Anterior cingulate cortex (tissue), 58 donors: ENCODE results near the gene LRRC7.
"Not testable (repeated sequence)": the region's sequence is repeated elsewhere in the genome, so short reads cannot be mapped to it uniquely, and the experiment has no call there.

Source experiments
- DNase-seq, 58 donors: peaks; one replicate each; lab custom pipeline; 2025; lab: John Stamatoyannopoulos, UW

The LRRC7 gene

DNA sequence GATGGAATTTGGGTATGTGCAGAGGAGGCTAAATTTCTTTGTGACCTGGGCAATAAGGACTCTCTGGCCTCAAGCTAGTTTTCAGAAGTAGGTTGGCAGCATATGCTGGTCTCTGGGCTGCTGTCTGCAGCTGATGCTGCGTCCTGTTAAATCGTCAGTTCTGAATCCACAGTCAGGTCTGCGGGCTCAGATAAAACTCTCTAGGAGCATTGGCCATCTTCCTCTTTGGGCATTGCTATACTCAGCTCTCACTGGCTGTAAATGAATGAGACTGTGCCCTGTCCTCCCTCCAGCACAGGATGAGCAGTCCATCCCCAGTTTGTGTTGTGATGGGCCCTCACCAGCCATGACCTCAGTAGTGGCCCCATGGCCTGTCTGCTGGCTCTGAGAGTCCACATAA, 365.0 kb downstream of the LRRC7 start:
- DNase-seq: peak in 1 of 58 donors; percentile 0

DNA sequence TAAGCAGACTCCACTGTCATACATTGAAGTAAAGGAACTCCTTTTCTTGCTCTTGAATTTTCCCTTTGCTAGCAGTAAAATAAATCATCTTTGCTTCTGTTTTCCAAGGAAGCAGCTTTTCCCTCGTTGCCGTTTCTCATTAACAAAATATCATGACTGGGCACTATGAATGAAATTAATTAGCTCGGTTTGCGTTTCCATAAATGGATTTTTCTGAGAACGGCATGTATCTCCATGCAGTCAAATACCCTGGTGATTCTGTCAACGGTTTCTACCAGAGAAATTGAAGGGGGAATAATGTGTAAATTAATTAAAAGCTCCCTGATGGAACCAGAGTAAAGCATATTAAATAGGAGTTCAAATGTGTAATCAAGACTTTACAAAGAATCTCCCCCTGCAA, 372.5 kb downstream of the LRRC7 start:
- no peak for DNase-seq

DNA sequence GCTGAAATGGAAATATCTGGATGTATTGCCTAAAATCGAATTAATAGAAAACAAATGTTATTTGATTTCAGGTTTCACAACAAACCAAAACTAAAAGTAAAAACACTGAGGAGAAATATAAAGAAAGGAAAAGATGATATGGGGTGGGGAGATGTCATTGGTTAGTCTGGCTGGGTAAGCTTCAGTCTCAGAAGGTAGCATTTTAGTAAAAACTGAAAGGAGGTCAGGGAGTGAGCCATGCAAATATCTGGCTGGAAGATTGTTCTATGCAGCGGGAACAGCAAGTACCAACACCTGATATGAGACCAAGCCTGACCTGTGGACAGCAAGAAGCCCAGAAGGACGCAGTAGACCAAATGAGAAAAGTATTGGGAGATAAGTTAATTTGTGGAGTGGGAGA, 373.1 kb downstream of the LRRC7 start:
- DNase-seq: no peak

DNA sequence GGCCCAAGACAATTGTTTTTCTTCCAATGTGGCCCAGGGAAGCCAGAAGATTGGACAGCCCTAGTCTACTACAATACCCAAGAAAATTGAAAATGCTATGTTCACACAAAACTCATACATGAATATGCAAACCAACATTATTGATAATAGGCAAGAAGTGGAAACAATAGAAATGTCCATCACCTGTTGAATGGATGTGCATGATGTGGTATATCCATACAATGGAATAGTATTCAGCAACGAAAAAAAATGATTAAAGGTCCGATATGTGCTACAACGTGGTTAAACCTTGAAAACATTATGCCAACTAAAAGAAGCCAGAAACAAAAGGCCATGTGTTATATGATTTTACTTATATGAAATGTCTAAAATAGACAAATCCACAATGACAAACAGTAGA, 375.3 kb downstream of the LRRC7 start:
- no peak for DNase-seq

DNA sequence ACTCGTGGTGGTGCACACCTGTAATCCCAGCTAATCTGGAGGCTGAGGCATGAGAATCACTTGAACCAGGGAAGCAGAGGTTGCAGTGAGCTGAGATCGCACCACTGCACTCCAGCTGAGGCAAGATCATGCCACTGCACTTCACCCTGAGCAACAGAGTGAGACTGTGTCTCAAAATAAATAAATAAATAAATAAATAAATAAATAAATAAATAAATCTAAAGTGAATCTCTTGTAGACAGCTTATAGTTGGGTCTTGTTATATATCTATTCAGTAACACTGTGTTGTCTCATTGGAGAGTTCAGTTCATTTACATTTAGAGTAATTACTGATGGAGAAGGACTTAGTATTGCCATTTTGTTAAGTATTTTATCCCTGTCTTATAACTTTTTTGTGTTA, 379.2 kb downstream of the LRRC7 start:
- DNase-seq: no peak

DNA sequence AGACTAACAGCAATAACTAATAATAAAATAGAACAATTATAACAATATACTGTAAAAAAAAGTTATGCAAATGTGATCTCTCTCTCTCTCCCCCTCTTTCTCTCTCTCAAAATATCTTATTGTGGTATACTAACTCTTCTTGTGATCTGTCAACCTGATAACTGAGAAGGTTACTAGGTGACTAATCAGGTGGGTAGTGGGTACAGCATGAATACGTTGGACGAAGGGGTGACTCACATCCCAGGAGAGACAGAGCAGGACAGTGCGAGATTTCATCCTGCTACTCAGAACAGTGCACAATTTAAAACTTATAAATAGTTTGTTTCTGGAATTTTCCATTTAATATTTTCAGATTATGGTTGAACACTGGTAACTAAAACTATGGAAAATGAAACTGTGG, 380.1 kb downstream of the LRRC7 start:
- DNase-seq: no peak

DNA sequence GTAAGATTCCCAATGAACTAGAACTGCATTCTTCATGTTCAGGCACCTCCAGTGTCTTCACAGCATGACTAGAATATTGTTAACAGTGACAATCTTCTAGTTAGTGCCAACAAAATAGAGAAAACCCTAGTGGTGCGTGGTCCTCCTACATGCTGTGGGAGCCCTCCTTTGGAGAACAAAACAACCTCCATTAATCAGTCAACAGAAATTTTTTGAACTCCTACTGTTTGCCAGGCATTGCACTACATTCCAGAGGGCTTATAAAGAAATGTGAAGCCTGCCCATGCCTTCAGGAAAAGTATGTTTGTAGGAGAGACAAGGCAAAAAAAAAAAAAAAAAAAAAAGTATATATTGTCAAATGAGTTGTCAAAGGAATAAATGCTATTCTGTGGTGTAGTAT, 385.0 kb downstream of the LRRC7 start:
- DNase-seq: no peak

DNA sequence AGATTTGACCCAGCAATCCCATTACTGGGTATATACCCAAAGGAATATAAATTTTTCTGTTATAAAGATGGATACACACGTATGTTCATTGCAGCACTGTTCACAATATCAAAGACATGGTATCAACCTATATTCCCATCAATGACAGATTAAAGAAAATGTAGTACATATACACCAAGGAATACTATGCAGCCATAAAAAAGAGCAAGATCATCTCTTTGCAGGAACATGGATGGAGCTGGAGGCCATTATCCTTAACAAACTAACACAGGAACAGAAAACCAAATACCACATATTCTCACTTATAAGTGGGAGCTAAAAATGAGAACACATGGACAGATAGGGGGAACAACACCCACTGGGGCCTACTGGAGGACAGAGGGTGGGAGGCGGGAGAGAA, 394.7 kb downstream of the LRRC7 start:
- not testable (repeated sequence) for DNase-seq

DNA sequence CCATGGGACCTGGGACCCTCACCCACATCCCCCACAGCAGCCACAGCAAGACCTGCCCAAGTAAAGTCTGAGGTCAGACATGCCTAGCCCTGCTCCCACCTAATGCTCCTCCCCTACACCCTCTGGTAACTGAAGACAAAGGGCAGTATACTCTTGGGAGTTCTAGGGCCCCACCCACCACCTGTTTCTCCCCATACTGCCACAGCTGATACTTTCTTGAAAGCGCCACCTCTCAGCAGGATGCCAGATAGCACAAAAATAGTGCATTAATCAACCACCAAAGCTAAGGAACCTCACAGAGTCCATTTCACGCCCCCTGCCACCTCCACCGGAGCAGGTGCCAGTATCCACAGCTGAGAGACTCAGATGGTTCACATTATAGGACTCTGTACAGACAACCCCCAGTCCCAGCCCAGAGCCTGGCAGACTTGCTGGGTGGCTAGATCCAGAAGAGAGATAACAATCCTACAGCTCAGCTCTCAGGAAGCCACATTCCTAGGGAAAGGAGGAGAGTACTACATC, 399.6 kb downstream of the LRRC7 start:
- no peak for DNase-seq

DNA sequence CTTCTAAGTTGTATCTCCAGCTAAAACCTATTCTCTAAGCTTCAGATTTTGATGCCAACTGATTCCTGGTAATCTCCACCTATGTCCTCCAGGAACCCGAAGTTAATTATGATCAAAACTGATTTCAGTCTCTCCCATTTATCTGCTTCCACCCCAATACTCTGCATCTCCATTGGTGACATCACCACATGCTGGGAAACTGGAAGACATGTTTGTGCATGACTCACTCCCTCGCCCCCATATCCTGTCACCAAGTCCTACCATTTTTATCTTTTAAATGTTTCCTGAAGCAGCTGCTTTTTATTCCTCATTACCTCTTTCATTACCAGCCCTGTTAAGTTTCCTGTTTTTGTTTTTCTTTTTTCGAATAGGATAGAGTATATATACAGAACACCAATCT, 409.2 kb downstream of the LRRC7 start:
- DNase-seq: peak in 7 of 58 donors; percentile 0 to 14 (median 8)

DNA sequence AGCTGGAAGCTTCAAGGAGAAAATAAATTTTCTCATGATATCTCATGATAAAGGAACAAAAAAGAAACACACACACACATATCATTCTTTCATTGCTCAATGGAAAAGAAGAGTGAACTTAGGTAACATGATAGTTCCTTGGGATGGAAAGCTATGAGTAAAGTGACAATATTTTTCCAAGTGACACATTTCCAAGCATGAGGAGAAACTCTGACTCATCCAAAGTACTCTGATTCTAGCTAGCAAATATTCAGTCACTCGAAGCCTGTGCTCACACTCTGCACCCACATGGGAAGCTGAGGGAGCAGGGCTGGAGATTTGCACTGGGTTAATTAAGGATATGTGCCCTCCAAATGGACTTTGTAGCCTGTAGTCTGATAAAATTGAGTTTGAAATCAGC, 415.3 kb downstream of the LRRC7 start:
- DNase-seq: peak in 7 of 58 donors; percentile 1 to 20 (median 7)

DNA sequence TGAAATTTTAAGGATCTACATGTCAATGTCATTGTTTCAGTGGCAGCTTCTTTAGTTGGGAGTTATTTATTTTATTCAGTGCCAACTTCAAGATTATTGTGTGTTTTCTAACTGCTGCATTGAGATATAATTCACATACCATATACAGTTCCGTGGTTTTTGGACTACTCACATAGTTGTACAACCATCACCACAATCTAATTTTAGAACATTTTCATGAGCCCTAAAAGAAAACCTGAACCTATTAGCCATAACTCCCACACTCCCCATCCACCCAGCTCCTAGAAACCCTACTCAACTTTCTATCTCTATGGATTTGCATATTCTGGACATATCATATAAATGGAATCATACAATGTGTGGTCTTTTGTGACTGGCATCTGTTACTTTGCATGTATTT, 417.7 kb downstream of the LRRC7 start:
- no peak for DNase-seq

DNA sequence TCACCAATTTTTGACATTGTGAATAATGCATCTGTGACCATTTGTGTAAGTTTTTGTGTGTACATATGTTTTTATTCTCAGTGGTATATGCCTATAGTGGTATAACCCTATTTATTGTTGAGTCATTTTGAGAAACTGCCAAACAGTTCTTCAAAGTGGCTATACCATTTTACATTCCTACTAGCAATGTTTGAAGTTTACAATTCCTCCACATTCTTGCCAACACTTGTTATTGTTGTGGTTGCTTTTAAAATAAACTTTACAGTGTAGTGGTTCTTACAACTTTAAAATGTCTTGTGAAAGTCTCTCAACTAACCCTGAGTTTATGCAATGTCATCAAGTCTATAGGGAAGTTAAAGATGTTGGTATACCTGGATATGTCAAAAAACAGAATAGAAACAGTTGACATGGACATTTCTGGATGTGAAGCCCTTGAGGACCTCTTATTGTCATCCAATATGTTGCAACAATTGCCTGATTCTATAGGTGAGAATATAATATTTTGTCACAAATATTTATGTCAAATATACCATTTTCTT, 418.2 kb downstream of the LRRC7 start:
- no peak for DNase-seq

DNA sequence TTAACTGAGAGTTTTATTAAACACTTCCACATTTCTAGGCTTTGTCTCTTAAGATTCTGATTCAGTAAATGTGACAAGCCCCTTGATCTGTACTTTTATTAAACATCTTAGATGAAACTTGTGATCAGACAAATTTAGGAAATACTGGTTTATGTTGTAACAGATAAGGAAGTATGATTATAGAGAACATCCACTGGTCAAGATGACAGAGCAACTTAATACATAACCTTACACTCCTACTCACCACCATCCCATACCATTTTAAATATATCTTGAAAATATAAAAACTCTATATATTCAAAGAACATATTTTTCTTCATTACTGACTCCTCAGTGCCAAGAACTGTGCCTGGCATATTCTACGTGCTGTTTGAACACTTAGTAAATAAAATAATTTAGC, 420.2 kb downstream of the LRRC7 start:
- DNase-seq: no peak

DNA sequence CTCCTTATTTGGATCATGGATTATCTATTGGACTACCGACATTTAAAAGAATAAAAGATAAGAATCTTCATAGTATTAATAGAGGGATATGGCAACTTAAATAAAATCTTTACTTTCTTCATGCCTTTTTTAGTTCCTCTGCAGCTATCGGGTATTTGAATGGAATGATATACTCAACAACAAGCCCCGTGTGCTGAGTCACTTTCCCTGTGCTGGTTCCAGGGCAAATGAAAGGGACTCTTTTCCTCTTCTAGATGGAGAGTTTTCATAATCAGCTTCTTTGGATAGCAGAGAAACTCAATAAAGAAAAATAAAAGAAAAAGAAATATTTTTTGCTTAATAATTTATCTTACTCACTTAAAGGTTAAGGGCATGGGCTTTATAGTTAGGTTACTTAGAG, 423.9 kb downstream of the LRRC7 start:
- no peak for DNase-seq

DNA sequence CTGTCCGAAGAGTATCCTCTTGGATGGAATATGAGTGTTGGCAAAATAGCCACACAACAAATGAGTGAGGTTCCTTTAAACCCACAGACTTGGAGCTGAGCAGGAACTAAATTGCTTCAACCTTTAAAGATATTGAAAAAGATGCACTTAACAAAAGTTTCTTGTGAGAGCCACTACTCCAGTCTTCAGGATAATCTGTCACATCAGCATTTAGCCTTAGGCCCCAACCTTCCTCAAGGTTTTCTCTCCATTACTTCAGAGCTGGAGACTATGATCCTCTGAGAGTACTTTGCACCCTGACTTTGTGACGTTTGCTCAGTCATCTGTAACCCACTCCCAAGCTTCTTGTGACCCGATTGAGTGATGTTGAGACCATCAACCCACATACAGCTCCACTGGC, 424.9 kb downstream of the LRRC7 start:
- DNase-seq: no peak

DNA sequence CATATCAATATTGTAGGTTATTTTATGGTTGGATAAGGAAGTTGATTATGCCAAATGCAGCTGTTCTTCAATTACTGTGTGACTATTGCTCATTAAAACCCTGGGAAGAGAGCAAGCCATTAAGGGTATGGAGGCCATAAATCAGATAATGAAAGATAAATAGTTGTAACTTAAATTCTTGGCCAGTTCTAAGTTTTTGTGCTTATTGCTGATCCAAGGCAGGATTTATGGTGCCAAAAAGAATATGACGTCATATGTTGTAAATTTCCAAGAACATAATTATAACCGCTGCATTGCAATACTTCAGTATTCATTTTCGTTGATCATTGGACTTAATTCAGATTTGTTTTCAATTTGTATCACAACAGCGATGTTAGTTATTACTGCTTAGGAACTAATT, 426.1 kb downstream of the LRRC7 start:
- DNase-seq: no peak

DNA sequence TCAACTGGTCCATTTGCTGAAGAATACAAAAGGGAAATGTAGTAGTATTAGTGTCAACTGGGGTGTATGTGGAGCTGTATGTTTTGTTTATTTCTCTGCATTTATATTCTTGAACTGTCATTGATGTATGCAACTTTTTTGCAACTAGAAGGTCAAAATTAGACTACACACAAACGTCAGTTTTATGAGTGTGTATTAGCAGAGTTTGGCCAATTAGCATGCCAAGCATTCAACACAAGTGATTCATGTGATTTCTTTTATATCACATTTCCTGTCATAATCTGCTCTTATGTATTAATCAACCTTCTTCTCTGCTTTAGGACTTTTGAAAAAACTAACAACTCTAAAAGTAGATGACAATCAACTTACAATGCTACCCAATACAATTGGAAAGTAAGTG, 426.5 kb downstream of the LRRC7 start:
- no peak for DNase-seq

DNA sequence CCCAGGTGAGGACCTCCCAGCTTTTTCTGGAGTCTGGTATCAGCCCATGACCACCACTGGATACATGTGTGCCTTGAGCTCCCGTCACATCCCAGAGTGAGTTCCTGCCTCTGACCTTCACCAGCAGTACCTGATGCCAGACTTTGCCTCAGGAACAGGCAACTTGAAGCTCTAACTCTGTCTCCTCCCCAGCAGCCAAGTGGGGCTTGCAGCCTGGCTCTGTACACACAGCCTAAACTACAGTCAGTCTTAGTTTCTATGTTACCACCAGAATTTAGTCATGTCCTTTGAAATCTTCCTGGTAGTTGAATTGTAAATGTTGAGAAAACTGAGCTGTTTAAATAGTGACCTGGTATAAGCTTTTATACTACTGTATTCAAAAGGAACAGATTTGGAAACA, 431.1 kb downstream of the LRRC7 start:
- no peak for DNase-seq

DNA sequence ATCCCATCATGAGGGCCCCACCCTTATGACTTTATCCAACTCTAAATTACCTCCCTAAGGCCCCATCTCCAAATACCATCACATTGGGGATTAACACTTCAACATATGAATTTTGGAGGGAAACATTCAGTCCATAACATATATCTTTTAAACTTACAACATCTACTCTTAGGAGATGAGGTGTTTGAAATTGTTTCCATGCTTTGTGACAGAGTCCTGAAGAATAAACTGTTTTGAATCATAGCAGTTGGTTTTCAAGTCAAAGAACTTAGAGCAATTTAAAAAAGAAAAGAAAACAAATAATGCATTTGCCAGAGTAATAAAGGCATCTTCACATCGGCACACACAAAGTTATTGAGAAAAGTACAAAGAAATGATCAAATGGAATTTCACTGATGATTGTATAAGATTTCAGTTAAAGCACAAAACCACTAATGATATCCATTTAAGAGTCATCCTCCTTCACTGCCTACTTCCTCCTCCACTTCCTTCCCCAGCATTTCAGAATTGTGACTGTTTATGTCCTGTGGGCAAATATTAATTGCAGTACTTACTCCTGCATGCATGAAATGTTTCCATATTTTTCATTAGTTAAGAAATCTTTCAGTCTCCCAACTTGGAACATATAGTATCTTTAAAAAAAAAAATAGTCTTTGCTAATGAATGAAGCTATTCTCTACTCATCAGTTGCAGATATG, 435.6 kb downstream of the LRRC7 start:
- no peak for DNase-seq

DNA sequence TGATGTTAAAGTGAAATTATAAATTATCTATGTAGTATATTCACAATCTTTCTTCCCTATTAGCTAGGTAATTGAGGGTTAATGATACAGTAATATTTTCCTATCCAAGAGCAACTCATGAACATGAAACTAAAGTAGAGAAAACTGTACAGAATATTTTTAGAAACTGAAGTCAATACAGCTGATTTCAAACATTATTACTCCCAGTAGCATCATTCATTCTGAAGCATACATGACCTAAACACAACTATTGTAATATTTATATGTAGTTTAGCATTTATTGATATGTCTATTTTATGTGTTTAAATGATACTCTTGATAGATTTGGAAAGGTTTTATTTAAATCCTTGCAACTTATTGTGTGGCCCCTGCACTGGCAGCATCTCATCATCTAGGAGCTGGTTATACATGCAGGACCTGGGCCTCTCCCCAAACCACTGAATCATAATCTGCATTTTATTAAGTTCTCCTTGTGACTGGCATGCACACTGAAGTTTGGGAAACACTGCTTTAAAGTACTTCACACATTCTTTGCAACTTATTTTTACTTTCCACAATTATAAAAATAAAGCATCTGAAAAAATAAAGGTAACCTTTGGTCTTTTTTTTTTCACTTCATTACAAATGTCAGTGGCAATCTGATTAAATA, 437.8 kb downstream of the LRRC7 start:
- no peak for DNase-seq

DNA sequence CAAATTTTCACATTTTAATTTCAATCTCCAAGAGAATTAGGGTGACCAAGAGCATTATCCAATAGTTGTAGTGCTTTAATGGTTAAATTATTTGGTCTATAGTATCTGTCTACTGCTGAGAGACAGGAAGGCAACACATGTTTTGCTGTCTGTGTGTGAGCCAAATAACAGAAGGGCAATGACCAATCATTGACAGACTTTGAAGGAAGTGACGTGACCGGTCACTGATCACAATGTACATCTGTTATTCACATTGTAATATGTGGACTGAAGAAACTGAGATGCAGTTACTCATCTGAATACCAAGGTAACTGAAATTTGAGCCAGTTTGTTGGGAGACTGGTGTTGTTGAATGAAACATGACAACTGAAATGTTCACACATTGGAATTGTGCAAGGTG, 440.9 kb downstream of the LRRC7 start:
- DNase-seq: no peak
